Lung (tissue), 10 donors: ENCODE measurements around the gene ACSM2B. TPM values are rescaled to one million over a fixed set of nuclear protein-coding genes. Genes with fewer than 3 reads are reported as not detected.
"Not testable (repeated sequence)": the region's sequence is repeated elsewhere in the genome, so short reads cannot be mapped to it uniquely, and the experiment has no call there.

Experiments used
- ATAC-seq: fragments of 200-7000 bp; cut with Tn5 transposase; one replicate; pipeline ENCODE4 v1.9.1; 2020; ENCODE audit warnings: moderate number of reproducible peaks; ENCODE audit not compliant: insufficient read depth, low FRiP score
- DNase-seq, 3 donors: peaks; one replicate each; pipeline ENCODE4 v3.0.0-alpha.2; 2013 to 2017
- H3K27ac ChIP-seq, 2 donors: one replicate each; pipeline ENCODE4 v1.5.1; 2013; ENCODE audit warnings: mild to moderate bottlenecking in 2 of 2, moderate library complexity in 2 of 2, control low read depth in 1 of 2, inconsistent platforms in 1 of 2, low read depth in 1 of 2, low read length in 1 of 2
- H3K27me3 ChIP-seq, 3 donors: one replicate each; pipeline ENCODE4 v1.5.1; 2013; ENCODE audit warnings: low read length in 2 of 3; ENCODE audit not compliant: control insufficient read depth in 3 of 3, insufficient read depth in 3 of 3
- H3K36me3 ChIP-seq, 4 donors: one replicate each; pipeline ENCODE4 v1.5.1; 2013; ENCODE audit warnings: low read length in 4 of 4, mild to moderate bottlenecking in 1 of 4, moderate library complexity in 1 of 4; ENCODE audit not compliant: control insufficient read depth in 4 of 4, insufficient read depth in 4 of 4
- H3K4me1 ChIP-seq, 5 donors: one replicate each; pipeline ENCODE4 v1.5.1; 2013; ENCODE audit warnings: low read length in 5 of 5, mild to moderate bottlenecking in 2 of 5, moderate library complexity in 1 of 5; ENCODE audit not compliant: control insufficient read depth in 5 of 5, insufficient read depth in 5 of 5
- H3K4me3 ChIP-seq: one replicate; pipeline ENCODE4 v1.5.1; 2013; ENCODE audit warnings: mild to moderate bottlenecking, control low read depth, moderate library complexity
- H3K9ac ChIP-seq, 2 donors: one replicate each; pipeline ENCODE4 v1.5.1; 2013; ENCODE audit warnings: low read length in 2 of 2, control low read depth in 1 of 2; ENCODE audit not compliant: insufficient read depth in 1 of 2
- H3K9me3 ChIP-seq, 4 donors: one replicate each; pipeline ENCODE4 v1.5.1; 2013; ENCODE audit warnings: low read length in 3 of 4, mild to moderate bottlenecking in 1 of 4, moderate library complexity in 1 of 4; ENCODE audit not compliant: control insufficient read depth in 4 of 4, insufficient read depth in 3 of 4
- WGBS, 2 donors: extraction: QIAGEN DNeasy Blood & Tissue Kit; methylation state at CpG; one replicate each; pipeline ENCODE4 v1.1.7; 2013; 5-methylcytosine and 5-hydroxymethylcytosine counted together
- polyA plus RNA-seq, 2 donors: library from polyadenylated mRNA; stranded (reverse); fragments of 200-250 nt; gene quantifications; one replicate each; pipeline ENCODE4 v1.2.1, GENCODE V29; 2013
- total RNA-seq, 2 donors: library from RNA; depleted of rRNA in 1 of 2; stranded (reverse); fragments of >200 nt in 1 of 2; gene quantifications; one replicate each; pipeline ENCODE4 v1.2.1, GENCODE V29; 2014 to 2021
- donor health status: Bipolar disorder and iron deficiency.
- donor health status: healthy.
- donor health status: DM: yes; HTN: yes; CAD: no.

Gene ACSM2B
- total and polyA plus RNA-seq, 4 donors = 0.03 to 0.43 (median 0.16) TPM

GRCh38 chr16:20592780-20593179 is 16.6 kb upstream of the ACSM2B start:
- not testable (repeated sequence) for H3K36me3 ChIP-seq, ATAC-seq, H3K4me3 ChIP-seq, H3K4me1 ChIP-seq, H3K27ac ChIP-seq, DNase-seq, H3K9me3 ChIP-seq, H3K27me3 ChIP-seq, H3K9ac ChIP-seq
- WGBS, 2 donors = 50 to 68% methylated on average over 1 of the region's 1 CpG

- whole genome bisulfite sequencing, 2 donors = 87 to 90% methylated on average over 6 of the region's 6 CpGs
- H3K4me1 ChIP-seq, ATAC-seq, DNase-seq, H3K9ac ChIP-seq, H3K4me3 ChIP-seq, H3K9me3 ChIP-seq, H3K36me3 ChIP-seq, H3K27ac ChIP-seq, H3K27me3 ChIP-seq: not testable (repeated sequence)
These were observed 13.3 kb upstream of the ACSM2B start for GRCh38 chr16:20589486-20589885.

GRCh38 chr16:20587645-20588074 is 11.5 kb upstream of the ACSM2B start:
- DNase-seq = peak in 1 of 3 donors; percentile 51

GRCh38 chr16:20586716-20587115 is 10.5 kb upstream of the ACSM2B start:
- 91 to 97% methylated on average over 1 of the region's 1 CpG for WGBS, 2 donors
- not testable (repeated sequence) for H3K4me3 ChIP-seq, H3K27me3 ChIP-seq, DNase-seq, H3K36me3 ChIP-seq, H3K27ac ChIP-seq, H3K4me1 ChIP-seq, H3K9ac ChIP-seq, H3K9me3 ChIP-seq, ATAC-seq

More at GRCh38 chr16:20587645-20588074, 11.5 kb upstream of the ACSM2B start:
- not testable (repeated sequence) for H3K9ac ChIP-seq, H3K9me3 ChIP-seq, H3K4me3 ChIP-seq, H3K36me3 ChIP-seq, H3K4me1 ChIP-seq, H3K27me3 ChIP-seq
- H3K27ac ChIP-seq = peak overlapping the region in 1 of 2 donors; percentile 75
- ATAC-seq = peak; percentile 59
- WGBS, 2 donors = 49 to 68% methylated on average over 2 of the region's 2 CpGs

GRCh38 chr16:20586112-20586511 is 9.9 kb upstream of the ACSM2B start:
- not testable (repeated sequence) for DNase-seq, H3K9ac ChIP-seq, H3K4me3 ChIP-seq, H3K9me3 ChIP-seq, ATAC-seq, H3K27me3 ChIP-seq, H3K36me3 ChIP-seq, H3K27ac ChIP-seq, H3K4me1 ChIP-seq
- 85 to 86% methylated on average over 5 of the region's 6 CpGs for WGBS, 2 donors

GRCh38 chr16:20580487-20581259 is 4.5 kb upstream of the ACSM2B start:
- not testable (repeated sequence) for H3K4me3 ChIP-seq, H3K9ac ChIP-seq, H3K27ac ChIP-seq, H3K36me3 ChIP-seq, H3K9me3 ChIP-seq, H3K27me3 ChIP-seq, DNase-seq, ATAC-seq, H3K4me1 ChIP-seq
- WGBS, 2 donors = no CpG with 5 or more reads among the region's 3 CpGs

- H3K4me1 ChIP-seq, DNase-seq, H3K36me3 ChIP-seq, H3K9me3 ChIP-seq, H3K4me3 ChIP-seq, ATAC-seq, H3K27me3 ChIP-seq, H3K27ac ChIP-seq, H3K9ac ChIP-seq: not testable (repeated sequence)
- 83 to 91% methylated on average over 2 of the region's 3 CpGs for WGBS, 2 donors
These were observed 1.9 kb upstream of the ACSM2B start for GRCh38 chr16:20578091-20578490.

GRCh38 chr16:20569117-20569651 is 7.0 kb downstream of the ACSM2B start:
- not testable (repeated sequence) for H3K9me3 ChIP-seq, H3K36me3 ChIP-seq
- 80 to 84% methylated on average over 2 of the region's 2 CpGs for WGBS, 2 donors

More at GRCh38 chr16:20569117-20569651, 7.0 kb downstream of the ACSM2B start:
- DNase-seq, H3K27me3 ChIP-seq, H3K4me1 ChIP-seq, ATAC-seq, H3K4me3 ChIP-seq, H3K27ac ChIP-seq, H3K9ac ChIP-seq: not testable (repeated sequence)
